HepG2 (cell line): ENCODE measurements around the gene PEA15. TPM values are rescaled to one million over a fixed set of nuclear protein-coding genes. Genes with fewer than 3 reads are reported as not detected.

Source experiments
- ATAC-seq: fragments of 200-7000 bp; cut with Tn5 transposase; 3 replicates; pipeline ENCODE4 v1.9.1; 2020; ENCODE audit warnings: mild to moderate bottlenecking, moderate library complexity
- BruUV-seq: library from RNA; stranded (reverse); fragments of 400-500 nt; replicated peaks from 2 replicates; lab custom pipeline; 2021; lab: Mats Ljungman, UMichigan
- CTCF ChIA-PET: fragments of 300-600 bp; formaldehyde crosslinking; extraction: SDS; loops from one replicate; lab custom pipeline; 2021; ENCODE audit warnings: low total read pairs, inconsistent platforms, low intra/inter-chr PET ratio; lab: Yijun Ruan, JAX
- POLR2A ChIA-PET: fragments of 350-600 bp; sonication (Branson Sonifier 250); formaldehyde crosslinking; loops from one replicate; lab custom pipeline; 2020; ENCODE audit warnings: antibody characterized with exemption, inconsistent platforms; lab: Yijun Ruan, JAX
- DNase-seq: peaks from one replicate; pipeline ENCODE4 v3.0.0-alpha.2; 2015; ENCODE audit warnings: low spot score
- FAIRE-seq: peaks from 3 replicates; lab custom pipeline; 2011; peaks lifted over from hg19 to GRCh38; lab: Jason Lieb, UNC
- H2AFZ ChIP-seq: one replicate; pipeline ENCODE4 v1.6.1; 2011; ENCODE audit warnings: low read length, inconsistent platforms
- H3K27ac ChIP-seq: fragments of 300-600 bp; 3 replicates; pipeline ENCODE4 v1.8.0; 2011; ENCODE audit warnings: mixed run types, mild to moderate bottlenecking, mixed read lengths, low read length, inconsistent platforms; ENCODE audit not compliant: insufficient read depth; ENCODE audit errors: extremely low read length
- H3K27me3 ChIP-seq, 2 experiments: fragments of 200-600 bp in 1 of 2; 2 replicates in 1 of 2; 3 replicates in 1 of 2; pipeline versions ENCODE4 v1.6.0 to v1.8.0; 2011; ENCODE audit warnings: low read length in 2 of 2, mild to moderate bottlenecking in 2 of 2, moderate library complexity in 2 of 2, inconsistent platforms in 1 of 2; ENCODE audit not compliant: insufficient read depth in 2 of 2, control insufficient read depth in 1 of 2
- H3K36me3 ChIP-seq, 2 experiments: fragments of 200-600 bp in 1 of 2; replicated peaks in 1 of 2; 2 replicates in 1 of 2; 3 replicates in 1 of 2; pipeline versions ENCODE4 v1.5.1 to v1.8.0; 2011; ENCODE audit warnings: low read length in 2 of 2, inconsistent platforms in 1 of 2; ENCODE audit not compliant: insufficient read depth in 2 of 2, control insufficient read depth in 1 of 2
- H3K4me1 ChIP-seq: 2 replicates; pipeline ENCODE4 v1.5.1; 2012; ENCODE audit warnings: low read length, inconsistent platforms; ENCODE audit not compliant: insufficient read depth
- H3K4me2 ChIP-seq: 2 replicates; pipeline ENCODE4 v1.6.0; 2011; ENCODE audit warnings: low read depth, low read length, inconsistent platforms
- H3K4me3 ChIP-seq, 3 experiments: fragments of 200-600 bp in 1 of 3; sonication (generic), shearing (Covaris generic) in 1 of 3; replicated peaks in 1 of 3; 2 replicates each; pipeline ENCODE4 v1.5.1; 2011 to 2016; ENCODE audit warnings: low read length in 3 of 3, inconsistent platforms in 2 of 3, low read depth in 2 of 3, mild to moderate bottlenecking in 2 of 3, control low read depth in 1 of 3, mixed read lengths in 1 of 3; ENCODE audit not compliant: insufficient read depth in 1 of 3
- H3K79me2 ChIP-seq: one replicate; pipeline ENCODE4 v1.6.1; 2011; ENCODE audit warnings: low read length, inconsistent platforms; ENCODE audit not compliant: insufficient read depth
- H3K9ac ChIP-seq: 2 replicates; pipeline ENCODE4 v1.6.0; 2011; ENCODE audit warnings: mild to moderate bottlenecking, low read depth, low read length, inconsistent platforms; ENCODE audit not compliant: insufficient read depth
- H3K9me3 ChIP-seq: 2 replicates; pipeline ENCODE4 v1.5.1; 2012; ENCODE audit warnings: mild to moderate bottlenecking, low read length
- H4K20me1 ChIP-seq: 2 replicates; pipeline ENCODE4 v1.6.0; 2011; ENCODE audit warnings: inconsistent platforms, mild to moderate bottlenecking, low read length, moderate library complexity; ENCODE audit not compliant: insufficient read depth
- DPF2 ChIP-seq: sonication (generic); formaldehyde crosslinking; IDR thresholded peaks from 2 replicates; pipeline ENCODE4 v1.4.0; 2020; ENCODE audit warnings: mild to moderate bottlenecking, low read depth, missing genetic modification reagents, borderline replicate concordance
- HDAC2 ChIP-seq: sonication (generic); formaldehyde crosslinking; IDR thresholded peaks from 2 replicates; pipeline ENCODE4 v1.4.0; 2020; ENCODE audit warnings: missing genetic modification reagents
- HNRNPUL1 ChIP-seq: fragments of 200-400 bp; formaldehyde crosslinking; IDR thresholded peaks from 2 replicates; pipeline ENCODE4 v1.6.1; 2017; ENCODE audit warnings: low read depth, mild to moderate bottlenecking, low read length, moderate library complexity
- KDM3A ChIP-seq: IDR thresholded peaks from 2 replicates; pipeline ENCODE4 v1.6.1; 2018; ENCODE audit warnings: low read depth, missing compliant biosample characterization
- MEIS1 ChIP-seq: sonication (generic); formaldehyde crosslinking; IDR thresholded peaks from 2 replicates; pipeline ENCODE4 v1.9.0; 2021; ENCODE audit warnings: mild to moderate bottlenecking, missing genetic modification reagents, moderate library complexity, borderline replicate concordance
- NFYB ChIP-seq: sonication (generic); formaldehyde crosslinking; IDR thresholded peaks from 2 replicates; pipeline ENCODE4 v1.4.0; 2020; ENCODE audit warnings: missing genetic modification reagents
- SNRNP70 ChIP-seq: fragments of 200-400 bp; formaldehyde crosslinking; IDR thresholded peaks from 2 replicates; pipeline ENCODE4 v1.6.1; 2017; ENCODE audit warnings: mild to moderate bottlenecking, low read depth, low read length, moderate library complexity
- TBX3 ChIP-seq: fragments of 450-650 bp; IDR thresholded peaks from 2 replicates; pipeline ENCODE4 v1.6.1; 2017; ENCODE audit warnings: antibody characterized with exemption, mild to moderate bottlenecking, inconsistent platforms, borderline replicate concordance
- ZBTB7A ChIP-seq: sonication (generic); formaldehyde crosslinking; IDR thresholded peaks from 2 replicates; pipeline ENCODE4 v1.8.0; 2022; ENCODE audit warnings: mild to moderate bottlenecking, missing genetic modification reagents
- ZFX ChIP-seq: sonication (generic); formaldehyde crosslinking; IDR thresholded peaks from 2 replicates; pipeline ENCODE4 v1.4.0; 2020; ENCODE audit warnings: mild to moderate bottlenecking, low read depth, missing genetic modification reagents, moderate library complexity
- ZNF530 ChIP-seq: sonication (generic); formaldehyde crosslinking; IDR thresholded peaks from 2 replicates; pipeline ENCODE4 v1.5.0; 2020; ENCODE audit warnings: low read depth, mild to moderate bottlenecking, missing genetic modification reagents
- WGBS: methylation state at CpG from one replicate; pipeline ENCODE4 v1.1.6; 2017; ENCODE audit warnings: low lambda C conversion rate; 5-methylcytosine and 5-hydroxymethylcytosine counted together
- in situ Hi-C: cut with HindIII; loops from 2 replicates; pipeline ENCODE4 v1.10.0; 2017; ENCODE audit warnings: low pct_unique_long_range_greater_than_20kb; ENCODE audit not compliant: extremely low pct_ligation_motif_present
- intact Hi-C: fragments of 100-400 bp; cut with micrococcal nuclease; formaldehyde crosslinking; loops from one replicate; pipeline ENCODE4 v1.10.0; 2022; ENCODE audit not compliant: unreplicated experiment
- polyA plus RNA-seq, 8 experiments: library from polyadenylated mRNA; depleted of rRNA in 3 of 8; stranded (reverse) in 7 of 8; unstranded in 1 of 8; fragments of >200 nt; fragmentation: Illumina TruSeq in 4 of 8; extraction: Trizol in 4 of 8; gene quantifications; 2 replicates each; pipeline versions ENCODE4 v1.2.1 to v1.2.3, GENCODE V29; 2011 to 2016; ENCODE audit warnings: low read depth in 4 of 8, missing spikeins in 1 of 8, mixed read lengths in 1 of 8; ENCODE audit not compliant: insufficient read depth in 1 of 8
- total RNA-seq, 5 experiments: library from RNA; depleted of rRNA; stranded (reverse); fragments of >200 nt; fragmentation: Illumina TruSeq; extraction: Trizol; gene quantifications; 2 replicates each; pipeline ENCODE4 v1.2.3, GENCODE V29; 2016; ENCODE audit warnings: low read depth in 1 of 5
- TF ChIP-seq, protein P1 (sequence below): sonication (generic); formaldehyde crosslinking; IDR thresholded peaks from 2 replicates; pipeline ENCODE4 v1.9.0; 2022; ENCODE audit warnings: low read depth, missing genetic modification reagents
- TF ChIP-seq, protein P2 (sequence below), 2 experiments: sonication (generic) in 1 of 2; formaldehyde crosslinking in 1 of 2; IDR thresholded peaks; 2 replicates each; pipeline versions ENCODE4 v1.4.0 to v1.6.1; 2016 to 2020; ENCODE audit warnings: borderline replicate concordance in 1 of 2, low read depth in 1 of 2, mild to moderate bottlenecking in 1 of 2, missing genetic modification reagents in 1 of 2

The PEA15 gene
- total and polyA plus RNA-seq, 2 of the 13 experiments (the other 11 are each of a cell fraction or from before 2014, with no cell fraction given), result 12.1 to 35.2 TPM

DNA sequence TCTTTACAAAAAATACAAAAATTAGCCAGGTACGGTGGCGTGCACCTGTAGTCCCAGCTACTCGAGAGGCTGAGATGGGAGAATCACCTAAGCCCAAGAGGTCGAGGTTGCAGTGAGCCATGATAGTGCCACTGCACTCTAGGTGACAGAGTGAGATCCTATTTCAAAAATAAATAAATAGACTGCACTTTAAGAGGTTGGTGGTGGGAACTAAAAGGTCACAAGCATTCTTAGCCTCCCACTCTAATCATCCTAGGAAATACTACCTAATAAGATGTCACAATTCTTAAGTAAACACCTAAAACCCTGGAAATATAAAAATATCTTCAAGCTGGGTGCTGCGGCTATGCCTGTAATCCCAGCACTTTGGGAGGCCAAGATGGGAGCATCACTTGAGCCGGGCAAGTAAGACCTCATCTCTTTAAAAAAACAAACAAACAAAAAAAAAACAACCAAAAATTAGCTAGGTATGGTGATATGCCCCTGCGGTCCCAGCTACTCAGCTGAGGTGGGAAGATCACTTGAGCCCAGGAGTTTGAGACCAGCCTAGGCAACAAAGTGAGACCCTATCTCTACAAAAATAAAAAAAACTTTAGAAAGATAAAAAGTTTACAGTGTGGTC, 53.1 kb downstream of the PEA15 start:
- no peak overlapping the region for H2AFZ ChIP-seq
- 0 out of 2 replicates have a peak, but pooled peaks cover 8% of the 10 kb centered on the region for H4K20me1 ChIP-seq
- no peak overlapping the region for H3K9ac ChIP-seq
- TF ChIP-seq KDM3A (CRISPR knock-in tag) (no peak), TBX3 (no peak), ZNF530 (CRISPR knock-in tag) (no peak), ZBTB7A (CRISPR knock-in tag) (no peak), ZFX (no peak), HNRNPUL1 (no peak), SNRNP70 (no peak), HDAC2 (CRISPR knock-in tag) (no peak), DPF2 (CRISPR knock-in tag) (no peak), MEIS1 (CRISPR knock-in tag) (no peak), NFYB (CRISPR knock-in tag) (no peak)
- TF ChIP-seq, protein P1, sequence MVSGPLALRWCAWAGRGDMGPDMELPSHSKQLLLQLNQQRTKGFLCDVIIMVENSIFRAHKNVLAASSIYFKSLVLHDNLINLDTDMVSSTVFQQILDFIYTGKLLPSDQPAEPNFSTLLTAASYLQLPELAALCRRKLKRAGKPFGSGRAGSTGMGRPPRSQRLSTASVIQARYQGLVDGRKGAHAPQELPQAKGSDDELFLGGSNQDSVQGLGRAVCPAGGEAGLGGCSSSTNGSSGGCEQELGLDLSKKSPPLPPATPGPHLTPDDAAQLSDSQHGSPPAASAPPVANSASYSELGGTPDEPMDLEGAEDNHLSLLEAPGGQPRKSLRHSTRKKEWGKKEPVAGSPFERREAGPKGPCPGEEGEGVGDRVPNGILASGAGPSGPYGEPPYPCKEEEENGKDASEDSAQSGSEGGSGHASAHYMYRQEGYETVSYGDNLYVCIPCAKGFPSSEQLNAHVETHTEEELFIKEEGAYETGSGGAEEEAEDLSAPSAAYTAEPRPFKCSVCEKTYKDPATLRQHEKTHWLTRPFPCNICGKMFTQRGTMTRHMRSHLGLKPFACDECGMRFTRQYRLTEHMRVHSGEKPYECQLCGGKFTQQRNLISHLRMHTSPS, result no peak
- TF ChIP-seq, protein P2, sequence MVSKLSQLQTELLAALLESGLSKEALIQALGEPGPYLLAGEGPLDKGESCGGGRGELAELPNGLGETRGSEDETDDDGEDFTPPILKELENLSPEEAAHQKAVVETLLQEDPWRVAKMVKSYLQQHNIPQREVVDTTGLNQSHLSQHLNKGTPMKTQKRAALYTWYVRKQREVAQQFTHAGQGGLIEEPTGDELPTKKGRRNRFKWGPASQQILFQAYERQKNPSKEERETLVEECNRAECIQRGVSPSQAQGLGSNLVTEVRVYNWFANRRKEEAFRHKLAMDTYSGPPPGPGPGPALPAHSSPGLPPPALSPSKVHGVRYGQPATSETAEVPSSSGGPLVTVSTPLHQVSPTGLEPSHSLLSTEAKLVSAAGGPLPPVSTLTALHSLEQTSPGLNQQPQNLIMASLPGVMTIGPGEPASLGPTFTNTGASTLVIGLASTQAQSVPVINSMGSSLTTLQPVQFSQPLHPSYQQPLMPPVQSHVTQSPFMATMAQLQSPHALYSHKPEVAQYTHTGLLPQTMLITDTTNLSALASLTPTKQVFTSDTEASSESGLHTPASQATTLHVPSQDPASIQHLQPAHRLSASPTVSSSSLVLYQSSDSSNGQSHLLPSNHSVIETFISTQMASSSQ (IDR thresholded peaks at IDR 0.05; ENCODE audit: low read depth), result no peak
- TF ChIP-seq, protein P2 (CRISPR knock-in tag; IDR thresholded peaks at IDR 0.05; ENCODE audit: borderline replicate concordance), result no peak
- BruUV-seq, result no TSS peak
- H3K4me1 ChIP-seq, result peaks cover 51% of the 10 kb centered on the region
- no peak overlapping the region for H3K27ac ChIP-seq
- DNase-seq, result no peak
- ChIA-PET POLR2A (no interaction called here), CTCF (no interaction called here)
- H3K4me2 ChIP-seq, result no peak overlapping the region
- H3K36me3 ChIP-seq, result no peaks in the 10 kb centered on the region; a peak in 3 of 5 replicates
- peaks cover 54% of the 10 kb centered on the region for H3K79me2 ChIP-seq
- intact Hi-C loops, result no loop called here
- FAIRE-seq, result no peak
- H3K27me3 ChIP-seq, result no peaks in the 10 kb centered on the region; a peak in 1 of 5 replicates
- 96% methylated on average over 7 of the region's 7 CpGs for WGBS
- no peak overlapping the region for H3K4me3 ChIP-seq
- ATAC-seq, result no peak
- in situ Hi-C loops, result no loop called here
- no peaks in the 10 kb centered on the region for H3K9me3 ChIP-seq
